Islet precursor cell (in vitro differentiated cells): Measurements from ENCODE around the gene NCAN.
A peak's percentile ranks its signal among the peaks of the same experiment; 100 is the strongest.
"Not testable (repeated sequence)": the region's sequence is repeated elsewhere in the genome, so short reads cannot be mapped to it uniquely, and the experiment has no call there.

ENCODE experiments used
- DNase-seq: peaks from one replicate; pipeline ENCODE4 v3.0.0-alpha.2; 2018

Gene NCAN

DNA sequence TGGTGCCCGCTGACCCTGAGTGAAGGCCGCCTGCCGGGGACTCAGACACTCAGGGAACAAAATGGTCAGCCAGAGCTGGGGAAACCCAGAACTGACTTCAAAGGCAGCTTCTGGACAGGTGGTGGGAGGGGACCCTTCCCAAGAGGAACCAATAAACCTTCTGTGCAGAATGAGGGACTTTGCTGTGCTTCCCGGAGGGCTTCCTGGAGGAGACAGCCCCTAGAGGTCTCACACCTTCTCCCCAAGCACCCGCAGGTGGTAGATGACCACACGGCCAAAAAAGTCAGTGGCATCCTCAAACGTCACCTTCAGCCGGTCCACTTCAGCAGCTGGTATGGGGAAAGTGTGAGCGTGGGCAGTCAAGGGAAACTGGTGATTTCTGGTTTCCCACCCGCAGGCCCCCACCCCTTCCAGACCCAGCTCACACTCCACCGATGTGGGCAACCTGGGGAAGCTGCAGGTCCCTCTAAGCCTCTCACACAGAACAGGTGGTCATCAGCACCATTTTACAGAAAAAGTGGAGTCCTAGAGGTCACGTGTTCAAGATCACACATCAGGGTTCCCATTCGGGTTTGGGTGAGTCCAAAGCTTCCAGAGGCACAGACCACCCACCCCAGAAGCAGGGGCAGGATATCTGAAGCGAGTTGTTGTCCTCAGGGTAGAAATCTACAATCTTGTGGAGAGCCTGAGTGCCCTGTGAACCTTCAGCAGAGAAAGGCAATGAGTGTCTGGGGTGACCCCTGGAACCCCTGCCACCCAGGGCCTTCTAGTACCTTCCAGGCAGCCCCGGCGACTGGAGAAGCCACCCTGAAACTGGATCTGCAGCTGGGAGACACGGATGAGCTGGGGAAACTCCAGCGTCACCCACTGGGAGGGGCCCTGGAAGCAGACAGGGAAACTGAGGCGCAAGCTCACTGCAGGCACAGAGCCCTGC is 9.8 kb upstream of the NCAN start:
- DNase-seq: no peak

DNA sequence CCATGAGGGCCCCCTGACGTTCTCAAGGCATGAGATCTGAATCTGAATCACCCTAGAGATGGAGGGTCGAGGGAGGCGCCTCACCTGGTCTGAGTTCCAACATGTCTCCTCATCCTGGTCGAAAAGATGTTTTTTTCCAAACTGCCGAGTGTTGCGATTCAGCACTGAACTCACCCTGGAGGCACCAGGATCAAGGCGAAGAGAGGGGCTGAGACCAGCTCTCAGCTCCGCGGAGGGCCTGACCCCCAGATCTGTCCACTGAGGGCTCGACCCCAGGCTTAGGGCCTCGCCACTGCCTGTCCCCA is 9.1 kb upstream of the NCAN start:
- DNase-seq: no peak

DNA sequence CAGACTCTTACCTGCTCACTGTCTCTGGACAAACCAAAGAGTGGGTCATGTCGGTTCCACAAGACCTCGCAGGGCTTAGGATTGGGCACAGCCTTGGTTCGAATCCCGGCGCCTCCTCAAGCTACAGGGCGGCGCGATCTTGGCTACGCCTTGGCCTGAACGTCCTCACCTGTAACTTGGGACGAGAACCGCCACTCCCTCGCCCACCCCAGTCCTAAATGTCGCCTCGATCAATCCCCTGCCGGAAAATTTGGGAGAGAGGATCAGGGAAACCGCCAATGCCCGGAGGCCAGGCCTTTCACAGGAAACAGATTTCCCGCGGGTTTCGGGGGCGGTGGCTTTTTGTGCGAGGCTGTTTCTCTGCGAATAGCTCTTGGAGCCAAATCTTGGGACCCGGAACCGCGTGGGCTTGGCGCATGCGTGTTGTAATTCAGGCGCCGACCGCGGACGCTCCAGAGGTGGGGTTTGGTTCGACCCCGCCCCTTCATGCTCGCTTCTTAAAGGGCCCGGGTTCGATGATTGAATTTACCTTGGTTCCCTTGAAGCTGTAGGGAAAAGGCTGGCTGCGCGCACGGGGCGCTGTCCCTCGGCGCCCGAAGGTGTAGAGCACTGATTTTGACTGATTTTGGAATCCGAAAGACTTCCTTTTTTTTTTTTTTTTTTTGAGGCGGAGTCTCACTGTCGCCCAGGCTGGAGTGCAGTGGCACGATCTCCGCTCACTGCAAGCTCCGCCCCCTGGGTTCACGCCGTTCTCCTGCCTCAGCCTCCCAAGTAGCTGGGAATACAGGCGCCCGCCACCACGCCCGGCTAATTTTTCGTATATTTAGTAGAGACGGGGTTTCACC is 8.5 kb upstream of the NCAN start, which contains the start of gene NR2C2AP:
Gene NR2C2AP, minus strand, starts transcription at position 403 of the 845 bp plus-strand sequence. Its CDS starts 354 bp downstream, at position 49.
- peak; percentile 92 for DNase-seq

DNA sequence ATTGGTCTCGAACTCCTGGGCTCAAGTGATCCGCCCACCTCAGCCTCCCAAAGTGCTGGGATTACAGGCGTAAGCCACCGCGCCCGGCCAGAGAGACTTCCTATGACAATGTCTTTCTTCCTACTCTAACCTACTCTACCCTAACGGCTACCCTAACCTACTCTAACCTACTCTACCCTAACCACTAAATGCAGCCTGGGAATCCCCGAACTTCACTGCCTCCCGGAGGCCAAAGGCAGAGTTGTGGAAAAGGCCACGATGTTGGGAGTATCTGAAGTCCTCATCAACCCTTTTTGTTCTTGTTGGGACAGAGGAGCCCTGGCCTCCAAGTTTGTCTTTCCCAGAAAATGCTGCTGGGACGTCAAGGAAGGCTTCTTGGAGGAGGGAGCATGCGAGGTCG is 7.6 kb upstream of the NCAN start:
- no peak for DNase-seq

DNA sequence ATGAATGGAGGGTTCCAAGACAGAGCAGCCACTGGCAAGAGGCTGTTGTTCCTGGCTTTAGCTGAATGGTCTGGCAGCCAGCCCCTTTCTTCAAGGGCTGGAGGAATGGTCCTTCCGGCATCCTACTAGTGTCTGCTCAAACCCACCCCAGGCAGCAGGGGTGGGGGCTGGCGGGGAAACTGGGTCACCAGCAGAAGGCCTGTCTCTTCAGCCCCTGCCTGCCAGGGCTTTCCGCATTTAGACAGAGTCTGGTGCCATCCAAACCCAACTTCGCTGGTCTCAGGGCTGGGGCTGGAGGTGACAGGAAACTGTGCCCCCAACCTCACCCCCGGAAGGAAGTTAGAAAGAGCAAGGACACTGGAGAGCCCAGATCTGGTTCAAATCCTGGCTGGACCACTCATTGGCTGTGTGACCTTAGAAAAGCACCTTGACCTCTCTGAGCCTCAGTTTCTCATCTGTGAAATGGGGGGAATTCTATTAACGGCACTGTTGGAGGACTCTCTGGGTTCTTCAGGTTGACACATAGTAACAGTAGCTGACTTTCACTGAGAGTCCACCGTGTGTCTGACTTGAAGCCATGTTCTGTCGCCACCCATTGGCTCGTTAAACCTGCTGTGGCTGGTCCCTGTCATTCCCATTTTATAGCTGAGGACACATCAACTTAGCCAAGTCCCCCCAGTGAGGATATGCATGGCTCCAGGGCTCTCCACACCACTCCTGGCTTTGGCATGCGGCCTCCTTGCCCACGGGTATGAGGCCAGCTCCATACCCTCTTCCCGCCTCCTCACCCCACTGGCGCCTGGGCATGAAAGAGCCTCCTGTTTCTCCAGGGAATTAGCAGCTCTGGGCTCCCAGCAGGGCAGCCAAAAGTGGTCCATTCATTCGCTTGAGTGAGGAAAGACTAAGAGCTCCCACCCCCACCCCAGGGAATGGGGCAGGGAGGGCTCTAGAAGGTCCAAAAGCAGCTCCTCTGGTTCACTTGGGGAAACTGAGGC is 6.0 kb upstream of the NCAN start:
- DNase-seq: no peak

DNA sequence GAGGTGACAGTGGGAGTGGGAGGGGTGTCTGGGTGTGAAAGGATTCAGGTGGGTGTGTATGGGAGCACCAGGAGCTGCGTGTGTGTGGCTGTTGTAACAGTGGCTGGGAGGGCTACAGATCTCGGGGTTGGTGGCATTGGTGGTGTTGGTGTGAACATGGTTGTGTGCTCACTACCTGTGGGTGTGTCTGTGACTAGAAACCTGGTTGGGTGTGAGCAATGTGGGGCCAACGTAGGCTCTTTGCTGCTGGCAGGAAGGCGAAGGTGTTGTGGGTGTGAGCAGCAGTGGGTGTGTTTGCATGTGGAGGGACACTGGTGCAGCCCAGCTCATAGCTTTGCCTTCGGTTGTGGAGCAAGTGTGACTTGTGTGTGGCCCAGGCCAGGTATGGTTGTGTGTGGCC is 4.8 kb upstream of the NCAN start:
- no peak for DNase-seq

DNA sequence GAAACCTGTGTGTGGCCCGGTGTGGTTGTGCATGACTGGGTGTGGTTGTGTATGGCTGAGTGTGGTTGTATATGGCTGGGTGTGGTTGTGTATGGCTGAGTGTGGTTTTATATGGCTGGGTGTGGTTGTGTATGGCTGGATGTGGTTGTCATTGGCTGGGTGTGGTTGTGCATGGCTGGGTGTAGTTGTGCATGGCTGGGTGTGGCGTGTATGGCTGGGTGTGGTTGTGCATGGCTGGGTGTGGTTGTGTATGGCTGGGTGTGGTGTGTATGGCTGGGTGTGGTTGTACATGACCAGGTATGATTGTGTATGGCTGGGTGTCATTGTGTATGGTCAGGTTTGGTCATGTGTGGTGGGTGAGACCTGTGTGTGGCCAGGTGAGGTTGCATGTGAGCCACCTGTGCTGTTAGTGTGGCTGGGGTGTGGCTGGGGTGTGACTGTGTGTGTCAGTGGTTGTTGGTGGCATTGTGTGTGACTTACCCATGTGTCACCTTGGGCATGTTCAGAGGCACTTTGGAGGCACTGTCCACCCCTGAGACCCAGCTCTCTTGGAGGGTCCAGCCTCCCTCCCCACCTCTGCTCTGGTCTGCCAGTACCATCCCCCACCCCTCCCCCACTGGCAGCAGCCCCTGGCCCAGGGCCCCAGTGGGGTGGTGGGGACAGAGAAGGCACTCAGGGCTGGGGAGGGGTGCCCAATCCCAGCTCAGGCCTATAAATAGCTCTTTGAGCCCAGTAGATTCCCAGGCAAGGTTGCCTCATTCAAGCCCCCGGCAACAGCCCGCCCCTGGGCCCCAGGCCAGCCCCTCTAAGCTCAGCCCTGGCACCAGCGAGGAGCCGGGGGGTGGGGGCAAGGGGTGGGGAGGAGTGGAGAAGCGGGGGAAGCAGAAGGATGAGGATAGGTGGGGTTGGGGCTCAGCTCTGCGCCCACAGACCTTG is 3.9 kb upstream of the NCAN start:
- no peak for DNase-seq

DNA sequence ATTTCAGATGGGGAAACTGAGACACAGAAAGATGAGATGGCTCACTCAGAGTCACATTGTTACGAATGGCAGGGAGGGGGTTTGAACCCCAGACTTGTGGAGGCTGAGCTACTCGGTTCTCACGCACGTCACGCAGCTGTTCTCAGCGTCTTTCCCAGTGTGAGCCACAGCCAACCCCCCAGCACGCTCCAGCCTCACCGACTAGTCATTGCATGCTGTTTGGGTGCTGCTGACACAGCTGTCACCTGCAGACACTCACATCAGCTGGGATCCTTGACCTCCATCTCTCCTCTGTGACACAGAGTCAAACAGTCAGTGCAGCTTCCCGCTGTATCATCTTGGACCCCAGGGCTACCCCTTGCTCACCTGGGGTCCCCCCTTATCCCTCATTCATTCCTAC is 2.4 kb upstream of the NCAN start:
- DNase-seq: no peak

DNA sequence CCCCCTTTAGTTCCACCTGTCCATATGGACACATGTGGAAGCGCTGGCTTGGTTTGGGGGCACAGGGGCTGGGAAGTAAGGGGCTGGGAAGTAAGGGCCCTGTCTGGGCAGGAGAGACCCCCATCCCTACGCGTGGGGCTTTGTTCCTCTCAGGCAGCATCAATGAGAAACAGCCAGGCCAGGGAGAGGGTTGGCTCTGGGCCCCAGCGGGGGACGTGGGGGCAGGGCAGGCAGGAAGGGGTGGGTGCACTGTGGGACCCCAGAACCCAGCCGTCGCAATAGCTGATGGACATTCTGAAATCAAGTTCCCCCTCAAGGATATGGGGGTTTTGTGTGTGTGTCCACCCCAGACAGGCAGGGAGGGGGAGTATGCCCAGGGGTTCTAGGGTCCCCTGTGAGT is 1.2 kb downstream of the NCAN start:
- DNase-seq: no peak

DNA sequence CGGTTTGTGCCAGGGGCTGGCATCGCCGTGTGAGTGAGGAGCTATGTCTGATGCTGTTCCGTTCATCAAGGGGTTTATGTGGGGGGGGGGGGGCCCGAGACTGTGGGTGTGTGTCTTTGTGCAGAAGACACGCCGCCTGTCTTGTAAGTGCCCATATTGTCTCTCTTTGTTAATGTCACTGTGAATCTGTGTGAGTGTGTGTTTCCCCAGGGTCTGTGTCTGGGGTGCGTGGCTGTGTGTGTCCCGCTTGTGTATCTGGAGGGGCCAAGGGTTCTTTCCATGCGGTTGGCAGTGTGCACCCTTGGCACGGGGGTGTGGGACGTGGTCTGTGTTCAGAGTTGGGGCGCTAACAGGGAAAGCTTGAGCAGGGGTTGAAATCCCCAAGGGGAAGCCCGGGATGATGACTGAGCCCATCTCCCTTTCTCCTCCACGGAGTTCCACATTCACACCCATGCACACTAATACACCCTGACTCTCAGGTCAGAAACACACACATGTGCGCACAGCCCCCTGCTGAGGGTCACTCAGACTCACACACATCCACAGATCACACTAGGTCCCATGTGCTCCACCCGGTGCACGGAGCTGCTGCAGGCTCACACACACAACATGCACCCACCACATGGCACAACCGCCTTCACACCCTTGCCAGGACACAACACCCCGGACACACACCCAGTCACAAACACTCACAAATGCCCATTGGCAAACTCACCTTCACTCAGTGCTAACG is 1.8 kb downstream of the NCAN start:
- no peak for DNase-seq

DNA sequence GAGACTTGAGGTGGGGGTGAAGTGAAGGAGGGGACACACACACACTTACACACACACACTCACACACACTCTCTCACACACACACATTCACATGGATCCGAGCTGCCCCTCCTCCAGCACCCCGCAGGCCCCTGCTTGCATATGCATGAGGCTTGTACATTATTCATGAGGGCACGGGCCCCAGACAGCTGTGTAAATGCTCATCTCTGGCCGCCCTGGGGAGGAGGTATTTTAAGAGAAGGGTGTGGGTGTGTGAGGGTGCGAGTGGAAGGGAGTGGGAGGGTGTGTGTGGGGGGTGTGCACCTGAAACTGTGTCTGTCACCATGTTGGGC is 2.4 kb downstream of the NCAN start:
- no peak for DNase-seq

DNA sequence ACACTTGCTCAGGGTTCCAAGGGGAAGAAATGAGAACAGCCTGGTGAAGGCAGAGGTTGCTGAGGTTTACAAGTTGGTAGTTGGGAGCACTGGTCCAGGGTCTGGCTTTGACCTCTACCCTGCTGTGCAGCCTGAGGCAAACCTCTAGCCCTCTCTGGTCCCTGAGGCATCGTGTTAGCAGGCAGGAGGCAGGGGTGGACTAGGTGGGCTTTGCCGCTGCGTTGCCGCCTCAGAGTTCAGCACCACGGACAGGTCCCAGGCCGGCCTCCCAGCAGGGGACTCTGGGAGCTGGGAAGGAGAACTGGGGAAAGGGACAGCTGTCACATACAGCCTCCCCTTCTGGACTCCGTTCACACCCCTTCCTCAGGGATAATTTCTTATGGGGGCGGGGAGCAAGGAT is 3.1 kb downstream of the NCAN start:
- DNase-seq: peak; percentile 93

DNA sequence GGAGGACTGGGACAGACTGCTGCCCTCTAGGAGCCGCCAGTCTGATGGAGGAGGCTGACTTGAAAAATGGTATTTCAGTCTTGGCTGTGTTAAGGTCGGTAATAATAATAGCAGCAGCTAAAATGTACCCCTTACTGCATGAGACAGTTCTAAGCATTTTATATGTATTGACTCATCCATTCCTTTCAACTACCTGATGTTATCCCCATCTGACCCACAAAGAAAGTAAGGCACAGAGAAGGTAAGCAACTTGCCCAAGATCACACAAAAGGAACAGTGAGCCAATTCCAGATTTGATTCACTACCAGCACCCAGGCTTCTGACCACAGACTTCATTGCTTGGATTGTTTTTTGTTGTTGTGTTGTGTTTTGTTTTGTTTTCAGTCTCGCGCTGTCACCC is 4.0 kb downstream of the NCAN start:
- DNase-seq: no peak

DNA sequence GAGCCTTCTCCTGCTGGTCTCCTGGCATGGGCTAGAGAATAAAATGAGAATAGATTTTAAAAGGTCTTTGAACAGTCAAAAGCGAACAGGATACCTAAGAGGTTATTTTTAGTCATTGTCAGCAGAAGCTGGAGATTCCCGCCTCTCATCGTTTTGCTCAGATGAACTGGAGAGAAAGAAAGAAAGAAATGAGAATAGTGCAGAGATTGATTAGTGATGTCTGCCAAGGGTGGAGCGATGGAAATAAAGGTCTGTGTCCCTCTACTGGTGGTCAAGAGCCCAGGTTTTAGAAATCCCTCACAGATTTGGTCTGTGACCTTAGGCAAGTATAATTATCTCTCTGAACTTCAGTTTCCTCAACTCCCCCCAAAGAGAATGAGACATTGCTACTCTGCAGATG is 5.3 kb downstream of the NCAN start:
- DNase-seq: no peak

DNA sequence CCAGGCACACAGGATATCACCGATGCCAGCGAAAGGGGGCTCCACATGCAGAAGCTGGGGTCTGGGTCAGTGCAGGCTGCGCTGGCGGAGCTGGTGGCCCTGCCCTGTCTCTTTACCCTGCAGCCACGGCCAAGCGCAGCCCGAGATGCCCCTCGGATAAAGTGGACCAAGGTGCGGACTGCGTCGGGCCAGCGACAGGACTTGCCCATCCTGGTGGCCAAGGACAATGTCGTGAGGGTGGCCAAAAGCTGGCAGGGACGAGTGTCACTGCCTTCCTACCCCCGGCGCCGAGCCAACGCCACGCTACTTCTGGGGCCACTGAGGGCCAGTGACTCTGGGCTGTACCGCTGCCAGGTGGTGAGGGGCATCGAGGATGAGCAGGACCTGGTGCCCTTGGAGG is 7.2 kb downstream of the NCAN start:
- no peak for DNase-seq

DNA sequence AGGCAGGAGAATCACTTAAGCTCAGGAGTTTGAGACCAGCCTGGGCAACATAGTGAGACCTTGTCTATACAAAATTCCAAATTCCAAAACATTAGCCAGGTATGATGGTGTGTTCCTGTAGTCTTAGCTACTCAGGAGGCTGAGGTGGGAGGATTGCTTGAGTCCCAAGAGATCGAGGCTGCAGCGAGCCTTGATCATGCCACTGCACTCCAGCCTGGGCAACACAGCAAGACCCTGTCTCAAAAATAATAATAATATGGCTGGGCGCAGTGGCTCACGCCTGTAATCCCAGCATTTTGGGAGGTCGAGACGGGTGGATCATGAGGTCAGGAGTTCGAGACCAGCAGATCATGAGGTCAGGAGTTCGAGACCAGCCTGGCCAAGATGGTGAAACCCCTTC is 9.2 kb downstream of the NCAN start:
- not testable (repeated sequence) for DNase-seq

DNA sequence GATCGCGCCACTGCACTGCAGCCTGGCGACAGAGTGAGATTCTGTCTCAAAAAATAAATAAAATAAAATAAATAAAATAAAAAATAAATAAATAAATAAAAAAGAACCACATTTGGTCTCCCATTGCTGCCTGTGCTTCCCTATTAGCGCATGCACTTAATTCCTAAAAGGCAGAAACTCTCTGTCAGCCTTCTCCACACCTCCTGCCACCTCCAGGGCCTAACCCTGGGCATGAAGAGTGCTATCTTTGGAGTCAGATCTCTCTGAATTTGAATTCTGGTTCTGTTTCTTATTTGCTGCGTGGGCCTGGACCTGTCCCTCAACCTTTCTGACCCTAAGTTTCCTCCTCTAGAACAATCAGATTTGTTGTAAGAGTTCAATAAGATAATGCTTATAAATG is 11.3 kb downstream of the NCAN start:
- no peak for DNase-seq

DNA sequence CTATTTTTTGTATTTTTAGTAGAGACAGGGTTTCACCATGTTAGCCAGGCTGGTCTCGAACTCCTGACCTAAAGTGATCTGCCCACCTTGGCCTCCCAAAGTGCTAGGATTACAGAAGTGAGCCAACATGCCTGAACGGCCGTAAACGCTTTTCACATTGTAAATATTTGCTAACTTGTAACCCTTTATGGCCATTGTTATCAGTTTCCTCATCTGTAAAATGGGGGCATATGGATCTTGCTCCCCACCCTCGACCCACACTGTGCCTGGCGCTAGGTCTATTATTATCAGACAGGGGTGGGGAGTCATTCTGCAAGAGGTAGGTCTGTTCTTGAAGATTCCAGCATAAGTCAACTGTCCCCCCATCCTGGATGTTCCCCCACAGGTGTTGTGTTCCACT is 11.9 kb downstream of the NCAN start:
- DNase-seq: no peak

DNA sequence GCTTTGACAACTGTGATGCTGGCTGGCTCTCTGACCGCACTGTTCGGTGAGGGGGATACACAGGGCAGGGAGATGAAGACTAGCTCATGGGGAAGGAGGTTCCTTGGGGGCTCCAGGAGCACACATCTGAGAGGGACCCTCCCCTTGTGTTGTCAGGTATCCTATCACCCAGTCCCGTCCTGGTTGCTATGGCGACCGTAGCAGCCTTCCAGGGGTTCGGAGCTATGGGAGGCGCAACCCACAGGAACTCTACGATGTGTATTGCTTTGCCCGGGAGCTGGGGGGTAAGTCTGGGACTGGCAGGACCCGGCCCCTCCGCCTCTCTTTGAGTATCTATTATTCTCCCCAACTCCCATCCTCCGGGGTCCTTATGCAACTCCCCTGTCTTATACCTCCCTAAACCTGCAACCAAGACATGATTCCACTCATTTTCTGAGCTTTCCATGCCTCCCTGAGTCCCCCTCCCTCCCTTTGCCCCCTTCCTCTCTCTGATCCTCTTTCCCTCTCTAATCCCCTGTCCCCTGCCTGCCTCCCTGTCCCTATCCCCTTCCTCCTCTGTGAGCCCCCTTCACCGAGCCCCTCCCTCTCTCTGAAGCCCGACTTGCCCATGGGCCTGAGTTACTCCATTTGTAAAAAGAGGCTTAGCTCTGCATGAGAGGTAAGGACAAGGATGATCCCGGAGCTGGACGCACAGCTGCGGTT is 12.5 kb downstream of the NCAN start:
- no peak for DNase-seq

DNA sequence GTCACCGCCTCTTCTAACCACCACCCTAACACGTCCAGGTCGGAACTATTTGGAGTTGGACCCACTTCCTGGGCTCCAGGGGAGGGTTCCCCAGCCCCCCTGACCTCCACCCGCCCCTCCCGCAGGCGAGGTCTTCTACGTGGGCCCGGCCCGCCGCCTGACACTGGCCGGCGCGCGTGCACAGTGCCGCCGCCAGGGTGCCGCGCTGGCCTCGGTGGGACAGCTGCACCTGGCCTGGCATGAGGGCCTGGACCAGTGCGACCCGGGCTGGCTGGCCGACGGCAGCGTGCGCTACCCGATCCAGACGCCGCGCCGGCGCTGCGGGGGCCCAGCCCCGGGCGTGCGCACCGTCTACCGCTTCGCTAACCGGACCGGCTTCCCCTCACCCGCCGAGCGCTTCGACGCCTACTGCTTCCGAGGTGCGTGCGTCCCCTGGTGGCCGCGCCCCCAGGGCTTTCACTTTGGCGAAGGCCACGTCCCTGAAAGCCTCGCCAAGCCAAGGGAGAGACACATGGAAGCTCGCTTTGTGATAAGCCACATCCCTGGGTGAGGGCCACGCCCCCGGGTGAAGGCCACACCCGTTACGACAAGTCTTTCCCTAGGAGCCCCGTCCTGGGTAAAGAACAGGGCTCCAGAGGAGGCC is 13.2 kb downstream of the NCAN start:
- DNase-seq: peak; percentile 92
